Fibroblast of lung (primary cell): Measurements from ENCODE around the gene PTPN5.

Experiments used
- EZH2 ChIP-seq: IDR thresholded peaks from 2 replicates; pipeline ENCODE4 v1.5.1; 2012; ENCODE audit warnings: low read length, control low read depth, mild to moderate bottlenecking; ENCODE audit errors: missing control alignments
- TF ChIP-seq, protein P1 (sequence below), 2 donors: IDR thresholded peaks in 1 of 2; conservative IDR thresholded peaks in 1 of 2; 1 replicate in 1 of 2; 2 replicates in 1 of 2; pipeline ENCODE4 v1.5.1; 2011 to 2012; ENCODE audit warnings: low read length in 2 of 2, control low read depth in 1 of 2, inconsistent platforms in 1 of 2, low read depth in 1 of 2, mild to moderate bottlenecking in 1 of 2

DNA sequence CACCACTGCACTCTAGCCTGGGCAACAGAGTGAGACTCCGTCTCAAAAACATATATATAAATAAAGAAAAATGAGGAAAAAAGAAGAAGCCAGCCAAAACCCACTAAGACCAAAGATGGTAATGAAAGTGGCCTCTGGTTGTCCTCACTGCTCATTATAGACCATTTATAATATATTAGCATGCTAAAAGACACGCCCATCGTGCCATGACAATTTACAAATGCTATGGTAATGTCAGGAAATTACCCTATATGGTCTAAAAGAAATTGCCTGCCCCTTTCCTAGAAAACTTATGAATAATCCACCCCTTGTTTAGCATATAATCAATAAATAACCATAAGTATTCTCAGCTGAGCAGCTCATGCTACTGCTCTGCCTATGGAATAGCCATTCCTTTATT is 109.1 kb downstream of the PTPN5 start:
- TF ChIP-seq, protein P1, sequence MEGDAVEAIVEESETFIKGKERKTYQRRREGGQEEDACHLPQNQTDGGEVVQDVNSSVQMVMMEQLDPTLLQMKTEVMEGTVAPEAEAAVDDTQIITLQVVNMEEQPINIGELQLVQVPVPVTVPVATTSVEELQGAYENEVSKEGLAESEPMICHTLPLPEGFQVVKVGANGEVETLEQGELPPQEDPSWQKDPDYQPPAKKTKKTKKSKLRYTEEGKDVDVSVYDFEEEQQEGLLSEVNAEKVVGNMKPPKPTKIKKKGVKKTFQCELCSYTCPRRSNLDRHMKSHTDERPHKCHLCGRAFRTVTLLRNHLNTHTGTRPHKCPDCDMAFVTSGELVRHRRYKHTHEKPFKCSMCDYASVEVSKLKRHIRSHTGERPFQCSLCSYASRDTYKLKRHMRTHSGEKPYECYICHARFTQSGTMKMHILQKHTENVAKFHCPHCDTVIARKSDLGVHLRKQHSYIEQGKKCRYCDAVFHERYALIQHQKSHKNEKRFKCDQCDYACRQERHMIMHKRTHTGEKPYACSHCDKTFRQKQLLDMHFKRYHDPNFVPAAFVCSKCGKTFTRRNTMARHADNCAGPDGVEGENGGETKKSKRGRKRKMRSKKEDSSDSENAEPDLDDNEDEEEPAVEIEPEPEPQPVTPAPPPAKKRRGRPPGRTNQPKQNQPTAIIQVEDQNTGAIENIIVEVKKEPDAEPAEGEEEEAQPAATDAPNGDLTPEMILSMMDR (conservative IDR thresholded peaks at IDR 0.05 in 1 of 2, IDR thresholded peaks at IDR 0.05 in 1 of 2; ENCODE audit: low read depth in 1 of 2, low read length in 2 of 2): no peak
- no peak for TF ChIP-seq EZH2
